GM04503 (cell line): Measurements from ENCODE around the gene LBHD2.
"Not testable (repeated sequence)": the region's sequence is repeated elsewhere in the genome, so short reads cannot be mapped to it uniquely, and the experiment has no call there.

Experiments used
- DNase-seq: peaks from one replicate; pipeline ENCODE4 v3.0.0-alpha.2; 2012; ENCODE audit warnings: low read depth

Gene LBHD2

DNA sequence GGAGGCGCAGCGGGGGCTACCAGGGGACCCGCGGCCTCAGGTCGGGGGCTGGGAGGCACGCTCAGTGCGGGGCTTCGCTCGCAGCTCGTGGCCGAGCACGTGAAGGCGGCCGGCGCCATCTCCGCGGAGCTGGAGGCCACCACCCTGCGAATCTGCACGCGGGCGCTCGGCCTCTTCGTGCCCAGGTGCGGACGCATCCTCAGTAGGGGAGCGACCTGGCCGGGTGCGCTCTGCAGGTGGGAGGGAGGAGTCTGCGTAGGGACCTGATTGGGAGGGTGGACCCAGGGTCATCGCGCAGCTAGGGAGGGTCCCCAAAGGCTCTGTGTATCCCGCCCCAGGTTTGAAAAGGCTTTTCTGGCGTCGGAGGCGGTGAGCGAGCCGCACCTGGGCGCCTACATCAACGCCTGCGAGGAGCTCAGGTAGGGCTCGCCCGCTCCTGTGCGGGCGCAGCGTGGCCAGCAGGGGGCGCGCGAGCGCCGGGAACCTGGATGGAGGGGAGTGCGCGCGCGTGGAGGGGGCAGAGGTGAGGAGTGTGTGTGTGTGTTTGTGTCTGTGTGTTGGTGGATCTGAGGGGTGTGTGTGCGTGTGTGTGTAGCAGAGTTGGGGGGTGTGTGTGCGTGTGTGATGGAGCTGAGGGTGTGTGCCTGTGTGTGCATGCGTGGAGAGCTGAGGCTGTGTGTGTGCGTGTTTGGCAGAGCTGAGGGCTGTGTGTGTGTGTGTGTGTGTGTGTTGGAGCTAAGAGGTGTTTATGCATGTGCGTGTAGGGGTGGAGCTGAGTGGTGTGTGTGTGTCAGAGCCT, 20.8 kb downstream of the LBHD2 start:
- no peak for DNase-seq

DNA sequence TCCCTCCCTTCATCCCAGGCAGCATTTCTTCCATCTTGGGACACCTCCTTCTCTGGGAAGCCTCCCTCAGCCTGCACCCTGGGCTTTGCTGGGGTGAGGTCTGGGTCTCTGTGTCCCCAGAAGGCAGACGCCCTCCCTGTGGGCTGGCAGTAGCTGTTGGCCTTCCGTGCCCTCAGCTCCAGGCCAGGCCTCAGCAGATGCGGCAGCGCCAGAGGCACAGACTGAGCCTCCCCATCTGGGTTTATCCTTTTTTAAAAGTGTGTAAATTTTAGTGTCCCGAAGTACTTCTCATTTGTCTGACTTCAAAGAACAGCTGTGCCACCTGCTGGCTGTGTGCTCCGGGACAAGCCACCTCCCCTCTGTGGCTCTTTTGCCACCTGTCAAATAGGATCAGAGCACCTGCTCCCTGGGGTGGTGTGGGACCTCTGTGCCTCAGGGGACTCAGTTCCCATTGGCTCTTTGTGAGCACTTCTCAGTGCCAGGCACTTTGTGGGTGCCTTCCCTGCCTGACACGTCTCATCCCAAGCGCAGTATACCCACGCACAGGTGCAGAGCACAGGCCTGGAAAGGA, 21.7 kb downstream of the LBHD2 start:
- no peak for DNase-seq

DNA sequence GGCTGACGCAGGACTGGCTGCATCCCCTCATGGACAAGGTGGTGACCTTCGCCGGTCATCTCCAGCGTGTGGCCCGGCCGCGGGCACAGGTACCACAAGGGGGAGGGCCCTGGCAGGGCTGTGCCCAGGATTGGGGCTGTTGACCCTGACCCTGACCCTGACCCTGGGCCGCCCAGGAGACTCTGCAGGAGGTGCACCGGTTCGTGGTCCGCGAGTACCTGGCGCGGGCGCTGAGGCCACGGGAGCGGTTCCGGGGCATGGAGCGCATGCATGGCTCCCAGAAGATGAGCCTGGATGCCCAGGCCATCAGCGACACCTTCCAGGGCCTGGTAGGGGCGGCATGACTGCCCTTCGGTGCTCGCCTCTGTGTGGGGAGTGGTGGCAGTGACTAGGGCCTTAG, 23.4 kb downstream of the LBHD2 start:
- no peak for DNase-seq

DNA sequence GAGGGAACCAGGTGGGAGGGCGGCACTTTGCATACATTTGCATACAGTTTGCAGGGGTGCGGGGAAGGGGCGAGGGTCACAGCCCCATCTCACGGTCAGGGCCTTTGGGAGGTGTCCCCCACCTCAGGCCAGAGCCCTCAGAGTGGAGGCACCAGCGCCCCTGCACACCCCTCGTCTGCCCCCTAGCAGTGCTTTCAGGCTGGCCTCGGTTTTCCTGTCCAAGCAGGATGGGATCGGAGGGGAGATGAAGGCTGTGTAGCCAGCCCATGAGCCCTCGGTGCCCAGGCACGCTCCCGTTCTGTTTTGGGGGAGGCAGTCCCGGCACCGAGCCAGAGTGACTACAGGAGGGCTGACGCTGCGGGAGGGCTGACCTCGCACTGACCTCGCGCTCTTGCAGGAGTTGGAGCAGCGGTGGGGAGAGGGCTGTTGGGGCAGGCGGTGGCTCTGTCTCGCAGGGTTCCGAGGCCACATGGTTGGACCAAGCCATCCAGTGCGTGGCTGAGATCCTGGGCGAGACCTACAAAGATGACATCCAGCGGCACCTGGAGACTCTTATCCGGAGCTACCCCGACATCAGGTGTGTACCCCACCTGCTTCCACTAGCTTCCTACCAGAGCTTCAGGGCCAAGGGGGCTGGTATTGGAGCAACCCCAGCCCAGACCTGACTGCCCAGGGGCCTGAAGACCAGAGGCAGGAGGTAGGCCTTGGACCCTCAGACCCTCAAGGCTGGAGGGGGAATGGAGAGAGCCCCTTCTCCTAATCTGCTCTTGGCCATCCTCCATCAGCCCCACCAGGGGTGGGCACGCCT, 24.1 kb downstream of the LBHD2 start:
- no peak for DNase-seq

DNA sequence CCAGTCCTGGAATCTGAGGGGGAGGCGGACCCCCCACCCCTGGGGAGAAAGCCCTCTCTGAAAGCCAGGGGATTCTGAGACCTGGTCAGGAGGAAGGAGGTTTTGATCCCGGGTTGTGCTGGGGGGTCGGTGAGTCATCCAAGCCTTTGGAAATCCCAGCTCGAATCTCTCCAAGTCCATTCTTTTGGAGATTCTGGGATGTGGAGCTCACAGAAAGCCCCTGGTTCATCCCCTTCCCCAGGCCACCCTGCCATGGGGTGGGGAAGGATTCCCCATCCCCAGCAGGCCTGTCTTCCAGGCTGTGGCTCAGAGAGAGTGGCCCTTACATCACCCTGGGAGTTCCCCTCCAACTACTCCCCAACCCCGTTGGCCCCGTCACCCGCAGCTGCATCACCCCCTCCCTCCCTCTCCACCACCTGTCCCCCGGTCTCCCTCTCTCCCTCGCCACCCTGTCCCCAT, 24.8 kb downstream of the LBHD2 start:
- DNase-seq = no peak

DNA sequence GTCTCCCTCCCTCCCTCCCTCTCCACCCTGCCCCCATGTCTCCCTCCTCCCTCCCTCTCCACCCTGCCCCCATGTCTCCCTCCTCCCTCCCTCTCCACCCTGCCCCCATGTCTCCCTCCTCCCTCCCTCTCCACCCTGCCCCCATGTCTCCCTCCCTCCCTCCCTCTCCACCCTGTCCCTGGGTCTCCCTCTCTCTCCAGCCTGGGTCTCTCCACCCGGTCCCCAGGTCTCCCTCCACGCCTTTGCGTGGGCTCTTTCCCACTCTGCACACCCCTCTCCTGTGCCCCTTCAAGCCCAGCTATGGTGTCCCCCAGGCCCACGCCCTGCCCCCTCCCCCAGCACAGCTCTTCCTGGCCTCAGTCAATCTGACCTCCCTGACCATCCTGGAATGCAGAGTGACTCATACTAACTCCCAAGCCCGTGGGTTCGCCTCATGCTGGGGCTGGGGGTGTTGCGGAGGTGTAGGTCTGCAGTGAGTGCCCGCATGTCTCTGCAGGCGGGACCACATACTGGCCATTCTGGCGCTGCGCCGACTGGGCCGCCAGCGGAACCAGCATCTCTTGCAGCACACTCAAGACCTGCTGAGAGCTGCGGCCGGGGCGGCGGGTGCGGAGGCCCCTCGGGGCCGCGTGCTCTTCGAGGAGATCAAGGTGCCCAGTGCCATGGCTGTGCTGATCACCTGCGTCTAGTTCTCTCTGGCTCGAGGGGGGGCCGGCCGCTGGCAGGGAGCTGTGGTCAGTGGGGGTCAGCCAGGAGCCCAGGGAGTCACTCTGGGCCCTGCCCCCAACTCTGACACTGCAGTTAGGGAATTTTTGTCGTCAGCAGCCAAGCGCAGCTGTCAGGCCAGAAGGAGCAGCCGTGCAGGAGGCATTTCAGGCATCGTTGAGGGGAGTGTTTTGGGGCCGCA, 25.8 kb downstream of the LBHD2 start:
- no peak for DNase-seq

DNA sequence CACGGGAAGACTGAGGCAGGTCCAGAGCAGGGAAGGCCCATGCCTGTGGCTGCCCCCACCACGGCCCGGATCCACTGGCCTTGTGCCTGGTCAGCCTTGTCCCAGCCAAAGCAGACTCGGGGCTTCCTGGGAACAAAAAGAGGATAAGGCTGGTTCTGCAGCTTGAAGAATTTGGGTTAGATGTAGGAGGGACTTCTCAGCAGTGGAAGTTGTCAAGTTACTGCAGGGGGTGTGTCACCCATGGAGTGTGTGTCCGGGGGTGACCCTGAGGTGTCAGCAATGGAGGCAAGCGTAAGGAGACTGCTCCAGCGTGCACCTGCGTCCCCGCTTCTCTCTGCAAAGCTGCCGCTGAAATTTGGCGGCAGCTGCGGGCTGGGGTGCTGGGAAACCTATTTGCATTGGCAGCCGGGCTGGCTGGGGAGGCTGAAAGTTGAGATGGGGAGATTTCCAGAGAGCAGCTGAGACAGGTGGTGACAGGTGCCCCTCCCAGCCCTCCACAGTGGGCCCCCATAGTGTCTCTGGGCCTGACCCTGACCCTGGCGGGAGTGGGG, 26.7 kb downstream of the LBHD2 start:
- DNase-seq = no peak

DNA sequence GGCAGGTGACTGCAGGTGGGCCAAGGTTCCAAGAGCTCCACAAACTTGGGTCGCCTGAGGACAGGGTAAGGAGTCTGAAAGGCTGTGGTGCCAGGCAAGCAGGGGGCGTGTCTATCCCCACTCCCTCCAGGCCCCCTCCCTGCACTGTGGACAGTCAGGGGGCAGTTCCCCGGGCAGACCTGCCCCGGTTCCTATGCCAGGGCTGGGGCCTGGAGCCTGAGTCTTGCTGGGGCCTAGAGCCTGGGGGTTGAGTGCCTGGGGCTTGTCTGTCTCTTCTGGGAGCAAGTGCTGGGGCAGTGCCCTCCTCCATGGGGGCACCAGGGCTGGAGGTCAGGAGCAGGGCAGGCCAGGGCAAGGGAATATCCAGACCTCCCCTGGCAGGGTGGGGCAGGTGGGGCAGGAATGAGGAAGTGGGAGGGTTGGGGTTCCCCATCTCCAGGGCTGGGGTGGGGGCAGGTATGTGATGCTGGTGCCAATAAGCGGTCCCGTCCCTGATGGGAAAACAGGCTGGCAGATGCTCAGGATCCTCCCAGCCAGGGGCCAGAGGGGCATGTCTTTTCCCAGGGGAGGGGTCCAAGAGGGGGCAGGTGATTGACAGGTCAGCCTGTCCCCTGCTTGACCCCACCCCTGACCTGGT, 27.3 kb downstream of the LBHD2 start:
- DNase-seq = no peak

DNA sequence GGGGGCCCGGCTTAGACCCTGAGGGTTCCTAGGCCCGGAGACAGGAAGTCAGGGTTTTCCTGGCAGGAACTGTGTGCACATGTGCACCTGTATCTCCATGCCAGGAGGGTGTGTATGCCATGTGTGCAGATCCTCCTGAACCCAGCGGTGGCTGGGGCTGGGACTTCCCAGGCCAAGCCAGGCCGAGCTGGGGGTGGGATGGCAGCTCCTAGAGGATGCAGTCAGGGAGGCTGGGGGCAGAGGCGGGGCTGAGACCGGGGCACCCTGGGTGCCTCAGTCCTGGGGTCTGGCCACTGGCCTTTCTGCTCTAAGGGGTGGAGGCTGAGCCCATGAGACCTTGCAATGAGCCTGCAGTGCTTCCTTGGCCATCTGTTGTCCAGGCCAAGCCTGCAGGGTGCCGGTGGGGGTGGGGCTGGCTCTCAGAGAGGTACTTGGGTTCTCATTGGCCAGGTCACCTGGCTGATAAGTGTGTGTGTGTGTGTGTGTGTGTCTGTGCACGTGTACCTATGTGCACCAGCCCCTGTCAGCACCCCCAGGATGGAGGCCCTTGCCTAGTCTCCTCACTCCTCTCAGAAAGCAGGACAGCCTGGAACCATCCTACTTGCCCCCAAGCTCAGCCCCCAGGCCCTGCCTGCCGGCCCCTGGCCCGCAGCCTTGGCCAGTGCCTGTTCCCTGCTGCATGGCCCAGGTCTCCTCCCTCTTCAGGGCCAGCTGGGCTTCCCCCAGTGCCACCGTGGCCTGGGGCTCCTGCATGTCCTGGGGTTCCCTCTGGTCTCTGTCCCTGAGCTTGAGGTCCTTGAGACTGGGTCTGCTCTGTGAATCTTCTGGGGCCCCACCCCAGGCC, 28.6 kb downstream of the LBHD2 start:
- DNase-seq = no peak

DNA sequence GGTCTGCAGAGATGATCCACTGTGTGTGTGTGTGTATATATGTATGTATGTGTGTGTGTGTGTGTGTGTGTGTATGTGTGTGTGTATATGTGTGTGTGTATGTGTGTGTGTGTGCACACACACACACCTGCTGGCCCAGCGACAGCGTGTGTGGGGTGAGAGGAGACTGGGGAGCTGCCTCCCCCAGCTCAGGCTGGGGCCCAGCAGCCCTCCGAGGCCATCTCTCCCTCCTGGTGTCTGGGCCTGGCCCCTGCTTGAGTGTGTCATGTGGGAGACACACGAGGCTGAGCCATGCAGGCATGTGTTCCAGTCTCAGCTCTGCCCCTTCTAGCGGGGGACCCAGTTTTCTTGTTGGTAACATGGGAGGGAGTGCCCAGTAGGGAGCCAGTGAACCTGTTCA, 29.3 kb downstream of the LBHD2 start:
- DNase-seq = no peak

DNA sequence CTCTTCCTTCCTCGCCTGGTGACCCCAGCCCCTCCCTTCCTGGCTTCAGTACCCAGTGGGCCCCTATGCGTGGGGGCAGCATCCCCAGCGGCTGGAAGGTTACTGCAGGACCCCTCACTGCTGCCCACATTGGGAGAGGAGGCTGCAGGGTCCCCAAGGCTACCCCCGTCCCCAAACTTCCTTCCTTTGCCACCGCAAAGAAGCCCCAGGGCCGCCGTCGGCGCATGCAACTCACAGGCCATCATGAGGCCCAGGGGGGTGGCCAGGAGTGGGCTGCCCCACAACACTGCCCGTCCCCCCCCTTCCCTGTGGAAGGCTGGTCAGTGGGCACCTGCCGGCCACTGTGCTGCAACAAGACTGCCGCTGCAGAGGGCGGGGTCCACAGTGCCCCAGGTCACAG, 29.8 kb downstream of the LBHD2 start:
- no peak for DNase-seq

DNA sequence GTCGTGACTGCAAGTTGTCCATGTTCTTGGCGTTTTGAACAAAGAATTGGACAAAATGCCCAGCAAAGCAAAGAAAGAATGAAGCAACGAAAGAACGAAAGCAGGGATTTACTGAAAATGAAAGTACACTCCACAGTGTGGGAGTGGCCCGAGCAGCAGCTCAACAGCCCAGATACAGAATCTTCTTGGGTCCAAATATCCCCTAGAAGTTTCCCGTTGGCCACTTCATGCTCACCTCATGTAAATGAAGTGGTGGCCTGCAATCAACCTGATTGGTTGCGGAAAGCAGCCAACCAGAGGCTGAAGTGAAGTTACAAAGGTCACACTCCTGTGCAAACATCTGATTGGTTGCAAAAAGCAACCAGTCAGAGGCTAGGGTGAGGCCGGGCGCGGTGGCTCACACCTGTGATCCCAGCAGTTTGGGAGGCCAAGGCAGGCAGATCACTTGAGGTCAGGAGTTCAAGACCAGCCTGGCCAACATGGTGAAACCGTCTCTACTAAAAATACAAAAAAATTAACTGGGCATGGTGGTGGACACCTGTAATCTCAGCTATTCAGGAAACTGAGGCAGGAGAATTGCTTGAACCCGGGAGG, 31.2 kb downstream of the LBHD2 start:
- not testable (repeated sequence) for DNase-seq

DNA sequence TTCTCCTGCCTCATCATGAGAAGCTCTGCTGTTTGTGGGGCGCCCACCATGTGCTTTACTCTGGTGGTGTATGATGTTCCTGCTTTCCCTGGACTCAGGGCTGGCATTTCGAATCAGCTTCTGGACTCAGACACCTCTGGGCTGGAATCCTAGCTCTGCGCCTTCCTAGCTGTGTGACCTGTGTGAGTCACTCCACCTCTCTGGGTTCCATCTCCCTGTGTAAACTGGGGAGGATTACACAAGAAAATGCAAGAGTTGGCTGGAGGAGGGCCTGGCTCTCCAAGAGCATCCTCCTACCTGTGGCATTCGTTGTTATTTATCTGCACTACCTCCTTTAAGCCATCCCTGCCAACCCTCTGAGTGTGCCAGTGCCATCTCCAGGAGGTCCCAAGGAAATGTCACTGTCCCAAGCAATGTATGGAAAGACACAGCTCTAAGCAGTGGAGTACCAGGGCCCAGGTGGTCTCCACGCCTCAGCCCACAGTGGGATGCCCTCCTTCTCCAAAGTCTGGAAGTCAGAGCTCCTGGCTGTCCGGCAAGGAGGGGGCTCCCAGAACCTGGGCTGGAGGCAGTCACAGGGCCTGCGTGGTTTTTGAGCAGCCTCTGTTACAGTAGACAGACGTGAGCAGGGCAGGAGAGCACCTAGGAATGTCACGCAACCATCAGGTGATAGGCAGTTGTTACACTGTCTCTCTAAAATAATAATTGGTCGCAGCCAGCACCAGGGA, 32.0 kb downstream of the LBHD2 start:
- no peak for DNase-seq

DNA sequence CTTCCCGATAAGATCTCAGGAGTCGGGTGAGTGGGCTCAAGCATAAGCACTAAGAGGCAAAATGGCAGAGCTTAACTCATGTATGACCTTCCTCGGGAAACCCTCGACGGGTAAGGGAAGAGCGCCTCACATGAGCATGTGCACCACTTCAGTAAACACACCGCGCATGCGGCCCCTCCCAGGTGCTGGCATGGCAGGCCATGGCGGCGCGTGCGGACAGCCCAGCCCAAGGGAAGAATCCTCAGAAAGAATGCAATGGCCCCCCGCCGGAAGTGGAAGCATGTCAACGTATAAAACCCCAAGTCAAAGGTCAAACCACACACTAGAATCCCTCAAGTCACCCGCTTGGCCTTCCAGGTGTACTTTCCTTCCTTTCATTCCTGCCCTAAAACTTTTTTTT, 32.6 kb downstream of the LBHD2 start:
- no peak for DNase-seq

DNA sequence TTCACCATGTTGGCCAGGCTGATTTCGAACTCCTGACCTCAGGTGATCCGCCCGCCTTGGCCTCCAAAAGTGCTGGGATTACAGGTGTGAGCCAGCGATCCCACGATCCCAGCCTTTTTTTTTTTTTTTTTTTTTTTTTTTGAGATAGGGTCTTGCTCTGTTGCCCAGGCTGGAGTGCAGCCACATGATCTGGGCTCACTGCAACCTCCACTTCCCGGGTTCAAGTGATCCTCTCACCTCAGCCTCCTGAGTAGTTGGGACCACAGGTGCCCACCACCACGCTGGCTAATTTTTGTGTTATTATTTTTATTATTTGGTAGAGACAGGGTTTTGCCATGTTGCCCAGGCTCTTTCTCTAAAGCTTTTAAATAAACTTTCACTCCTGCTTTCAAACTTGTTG, 33.5 kb downstream of the LBHD2 start:
- not testable (repeated sequence) for DNase-seq

DNA sequence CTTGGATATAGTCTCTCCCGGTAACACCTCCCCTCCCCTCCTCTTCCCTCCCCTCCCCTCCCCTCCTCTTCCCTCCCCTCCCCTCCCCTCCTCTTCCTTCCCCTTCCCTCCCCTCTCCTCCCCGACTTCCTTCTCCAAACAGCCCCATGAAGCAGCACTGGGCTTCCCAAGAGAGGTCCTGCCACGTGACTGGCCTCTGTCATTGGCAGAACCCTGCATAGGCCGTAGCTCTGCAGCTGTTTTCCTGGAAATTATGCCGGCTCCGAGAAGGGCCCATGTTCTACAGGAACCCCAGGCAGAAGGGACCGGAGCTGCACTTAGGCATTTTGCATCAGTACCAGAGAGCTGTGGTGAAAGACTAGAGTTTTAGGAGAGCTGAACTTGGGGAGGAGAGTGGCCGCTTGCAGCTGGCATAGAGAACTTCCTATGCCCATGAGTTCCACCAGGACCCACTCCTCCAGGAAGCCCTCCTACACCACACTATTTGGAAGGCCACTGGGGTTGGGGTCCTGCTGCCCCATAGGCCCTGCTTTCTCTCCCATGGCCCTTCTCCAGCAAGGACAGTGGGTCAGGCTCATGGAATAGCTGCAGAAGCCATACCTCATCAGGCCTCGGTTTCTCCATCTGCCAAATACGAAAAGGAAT, 34.1 kb downstream of the LBHD2 start:
- DNase-seq = no peak

DNA sequence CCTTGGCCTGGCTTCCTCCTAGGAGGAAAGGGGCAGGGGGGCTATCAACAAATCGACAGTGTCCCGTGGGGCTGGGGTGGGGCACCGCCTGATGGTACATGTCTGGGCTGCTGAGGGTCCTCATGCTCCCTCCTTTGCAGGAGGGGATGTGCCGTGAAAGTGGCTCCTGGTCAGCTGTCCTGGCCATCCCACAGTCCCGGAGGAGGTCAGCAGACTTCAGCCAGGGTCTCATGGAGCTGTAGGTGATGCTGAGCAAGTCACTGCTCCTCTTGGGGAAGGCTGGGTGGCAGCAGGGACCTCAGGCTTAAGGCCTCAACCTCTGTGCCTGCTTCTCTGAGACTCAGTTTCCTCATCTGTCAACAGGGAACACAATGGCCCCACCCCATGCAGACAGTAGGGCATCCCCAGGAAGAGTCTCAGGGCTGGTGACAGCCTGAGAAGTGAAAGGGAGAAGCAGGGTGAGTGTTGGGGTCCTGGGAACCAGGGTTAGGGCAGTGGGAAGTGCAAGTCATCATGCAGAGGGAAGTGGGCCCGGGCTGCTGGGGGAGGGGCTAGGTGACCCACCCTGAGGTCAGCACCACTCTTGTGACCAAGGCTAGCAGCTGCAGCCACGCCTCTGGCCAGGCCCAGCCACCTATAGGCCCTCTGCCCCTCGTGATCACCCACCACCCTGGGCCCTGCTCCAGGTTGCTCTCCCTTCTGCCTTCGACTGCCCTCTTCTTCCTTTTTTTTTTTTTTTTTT, 34.8 kb downstream of the LBHD2 start:
- DNase-seq = no peak

DNA sequence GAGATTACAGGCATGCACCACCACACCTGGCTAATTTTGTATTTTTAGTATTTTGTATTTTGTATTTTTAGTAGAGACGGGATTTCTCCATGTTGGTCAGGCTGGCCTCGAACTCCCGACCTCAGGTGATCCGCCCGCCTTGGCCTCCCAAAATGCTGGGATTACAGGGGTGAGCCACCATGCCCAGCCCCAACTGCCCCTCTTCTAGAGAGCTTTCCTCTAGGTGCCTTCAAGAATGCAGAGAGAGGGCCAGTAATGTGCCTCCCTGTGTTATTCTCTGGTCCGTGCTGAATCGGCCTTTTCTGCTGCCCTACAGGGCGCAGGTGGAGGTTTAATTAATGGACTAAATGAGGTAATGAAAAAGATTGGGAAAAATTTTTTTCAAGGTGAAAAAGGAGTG, 35.5 kb downstream of the LBHD2 start:
- DNase-seq = not testable (repeated sequence)
